ENCODE data around the gene KRTAP12-1. TPM values are rescaled to one million over a fixed set of nuclear protein-coding genes. Genes with fewer than 3 reads are reported as not detected.

The KRTAP12-1 gene
- total and polyA plus RNA-seq, 2 donors (not counting 3 experiments of a cell fraction or from before 2014, with no cell fraction given) = not detected

GRCh38 chr21:44703731-44704635 is 22.0 kb upstream of the KRTAP12-1 start:
- no peak for TF ChIP-seq EZH2 (IDR thresholded peaks at IDR 0.05; ENCODE audit: borderline replicate concordance, low read depth, low read length, severe bottlenecking)
- no peak for TF ChIP-seq POLR2AphosphoS5 (IDR thresholded peaks at IDR 0.05; ENCODE audit: insufficient read depth, low read depth, low read length)
- no peak for TF ChIP-seq CTCF (IDR thresholded peaks at IDR 0.05; ENCODE audit: extremely low read depth in 1 of 2, insufficient read depth in 1 of 2, low read depth in 1 of 2, low read length in 2 of 2)
- TF ChIP-seq POLR2A (IDR thresholded peaks at IDR 0.05; ENCODE audit: low read depth, low read length) = no peak
- no peak for TF ChIP-seq FOS (IDR thresholded peaks at IDR 0.05; ENCODE audit: borderline replicate concordance, insufficient read depth, low read length)
- no peak for TF ChIP-seq MYC (IDR thresholded peaks at IDR 0.05; ENCODE audit: low read depth, low read length)
- TF ChIP-seq MAX (IDR thresholded peaks at IDR 0.05; ENCODE audit: insufficient read depth, insufficient read length) = no peak
- no peak for TF ChIP-seq JUN (IDR thresholded peaks at IDR 0.05; ENCODE audit: borderline replicate concordance, insufficient read depth, insufficient read length, low read depth)
- TF ChIP-seq GATA2 (IDR thresholded peaks at IDR 0.05; ENCODE audit: insufficient read depth, insufficient read length, low read depth, low read length) = no peak
- dilution Hi-C loops (cut with MboI; ENCODE audit: extremely low pct_ligation_motif_present, low sequenced_read_pairs) = no loop called here
- no peaks in the 10 kb centered on the region for H4K20me1 ChIP-seq (replicated peaks; ENCODE audit: control insufficient read depth, extremely low read depth, insufficient read depth, low read length)
- CTCF ChIA-PET = no interaction called here
- H3K9me1 ChIP-seq (replicated peaks; ENCODE audit: control insufficient read depth, extremely low read depth, insufficient read depth, low read length) = no peaks in the 10 kb centered on the region
- H2AFZ ChIP-seq (ENCODE audit: low read depth, low read length) = no peak overlapping the region
- H3K4me1 ChIP-seq (ENCODE audit: control insufficient read depth, extremely low read depth, insufficient read depth, low read length) = no peaks in the 10 kb centered on the region
- BruUV-seq (replicated peaks) = no TSS peak
- intact Hi-C loops (cut with micrococcal nuclease) = no loop called here
- H3K36me3 ChIP-seq (ENCODE audit: control insufficient read depth in 2 of 2, extremely low read depth in 1 of 2, insufficient read depth in 2 of 2, low read length in 2 of 2) = no peaks in the 10 kb centered on the region
- H3K27ac ChIP-seq (ENCODE audit: insufficient read depth, low read depth, low read length) = no peak overlapping the region
- no peak overlapping the region for H3K4me3 ChIP-seq (replicated peaks in 1 of 3; ENCODE audit: insufficient read depth in 1 of 3, low read depth in 1 of 3, low read length in 3 of 3)
- FAIRE-seq = no peak
- H3K9me3 ChIP-seq (replicated peaks; ENCODE audit: control insufficient read depth, insufficient read depth, low read length) = no peaks in the 10 kb centered on the region
- H3K79me2 ChIP-seq (ENCODE audit: control insufficient read depth, insufficient read depth, low read length) = no peaks in the 10 kb centered on the region
- no peak overlapping the region for H3K4me2 ChIP-seq (ENCODE audit: insufficient read depth, low read length)
- POLR2A ChIA-PET = no interaction called here
- H3K27me3 ChIP-seq (ENCODE audit: control insufficient read depth in 2 of 2, insufficient read depth in 2 of 2, low read length in 2 of 2) = peaks cover 52 to 58% of the 10 kb centered on the region in 2 experiments
- H3K9ac ChIP-seq (replicated peaks; ENCODE audit: extremely low read depth, insufficient read depth, low read length) = no peak overlapping the region
- no peak for DNase-seq (ENCODE audit: low read depth, low spot score)
